Keratinocyte (primary cell): ENCODE data around the gene LMO7.

ENCODE experiments used
- EZH2 ChIP-seq: IDR thresholded peaks from one replicate; pipeline ENCODE4 v1.6.1; 2012; ENCODE audit warnings: inconsistent platforms, mild to moderate bottlenecking, low read length, moderate library complexity
- TF ChIP-seq, protein P1 (sequence below), 3 experiments: IDR thresholded peaks in 1 of 3; conservative IDR thresholded peaks in 1 of 3; optimal IDR thresholded peaks in 1 of 3; 2 replicates in 2 of 3; 3 replicates in 1 of 3; pipeline versions ENCODE3 to v1.5.1; 2011; ENCODE audit warnings: low read length in 3 of 3, mild to moderate bottlenecking in 3 of 3, moderate library complexity in 2 of 3, control low read depth in 1 of 3, inconsistent platforms in 1 of 3; ENCODE audit not compliant: insufficient read depth in 2 of 3; ENCODE audit errors: extremely low read depth in 1 of 3

DNA sequence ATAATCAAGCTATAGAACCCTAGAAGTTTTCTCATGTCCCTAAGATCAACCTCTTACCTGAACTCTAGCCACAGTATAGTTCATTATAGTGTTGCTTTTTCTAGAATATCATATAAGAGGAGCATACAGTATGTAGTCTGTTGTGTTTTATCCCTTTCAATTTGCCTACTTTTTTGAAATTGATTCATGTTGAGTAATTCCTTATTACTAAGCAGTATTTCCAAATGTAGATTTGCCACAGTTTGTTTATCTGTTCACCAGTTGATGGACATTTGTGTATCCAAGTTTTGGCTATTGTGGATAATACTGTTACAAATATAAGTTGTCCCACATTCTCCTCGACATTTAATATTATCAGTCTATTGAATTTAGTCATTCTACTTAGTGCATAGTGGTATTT lies 138.0 kb downstream of the LMO7 start:
- TF ChIP-seq EZH2: no peak
- TF ChIP-seq, protein P1, sequence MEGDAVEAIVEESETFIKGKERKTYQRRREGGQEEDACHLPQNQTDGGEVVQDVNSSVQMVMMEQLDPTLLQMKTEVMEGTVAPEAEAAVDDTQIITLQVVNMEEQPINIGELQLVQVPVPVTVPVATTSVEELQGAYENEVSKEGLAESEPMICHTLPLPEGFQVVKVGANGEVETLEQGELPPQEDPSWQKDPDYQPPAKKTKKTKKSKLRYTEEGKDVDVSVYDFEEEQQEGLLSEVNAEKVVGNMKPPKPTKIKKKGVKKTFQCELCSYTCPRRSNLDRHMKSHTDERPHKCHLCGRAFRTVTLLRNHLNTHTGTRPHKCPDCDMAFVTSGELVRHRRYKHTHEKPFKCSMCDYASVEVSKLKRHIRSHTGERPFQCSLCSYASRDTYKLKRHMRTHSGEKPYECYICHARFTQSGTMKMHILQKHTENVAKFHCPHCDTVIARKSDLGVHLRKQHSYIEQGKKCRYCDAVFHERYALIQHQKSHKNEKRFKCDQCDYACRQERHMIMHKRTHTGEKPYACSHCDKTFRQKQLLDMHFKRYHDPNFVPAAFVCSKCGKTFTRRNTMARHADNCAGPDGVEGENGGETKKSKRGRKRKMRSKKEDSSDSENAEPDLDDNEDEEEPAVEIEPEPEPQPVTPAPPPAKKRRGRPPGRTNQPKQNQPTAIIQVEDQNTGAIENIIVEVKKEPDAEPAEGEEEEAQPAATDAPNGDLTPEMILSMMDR (optimal IDR thresholded peaks at IDR 0.05 in 1 of 3, IDR thresholded peaks at IDR 0.05 in 1 of 3, conservative IDR thresholded peaks at IDR 0.05 in 1 of 3; ENCODE audit: extremely low read depth in 1 of 3, insufficient read depth in 2 of 3, low read length in 3 of 3): no peak
